Liver (tissue), 9 donors: ENCODE results near the gene NXPH2. TPM values are rescaled to one million over a fixed set of nuclear protein-coding genes. Genes with fewer than 3 reads are reported as not detected.

Source experiments
- DNase-seq: peaks from one replicate; pipeline ENCODE4 v3.0.0-alpha.2; 2017; ENCODE audit warnings: low spot score
- H3K27ac ChIP-seq, 2 donors: one replicate each; pipeline ENCODE4 v1.7.0; 2013; ENCODE audit warnings: inconsistent platforms in 2 of 2, low read length in 2 of 2, control low read depth in 1 of 2, low read depth in 1 of 2, mild to moderate bottlenecking in 1 of 2
- H3K27me3 ChIP-seq, 4 donors: one replicate each; pipeline versions ENCODE4 v1.6.1 to v1.7.0; 2013; ENCODE audit warnings: low read length in 3 of 4, inconsistent platforms in 1 of 4, mild to moderate bottlenecking in 1 of 4, moderate library complexity in 1 of 4; ENCODE audit not compliant: control insufficient read depth in 4 of 4, insufficient read depth in 4 of 4
- H3K36me3 ChIP-seq, 4 donors: one replicate each; pipeline versions ENCODE4 v1.6.1 to v1.7.0; 2013; ENCODE audit warnings: low read length in 3 of 4, mild to moderate bottlenecking in 3 of 4, low read depth in 1 of 4, moderate library complexity in 1 of 4; ENCODE audit not compliant: control insufficient read depth in 4 of 4, insufficient read depth in 3 of 4
- H3K4me1 ChIP-seq, 4 donors: one replicate each; pipeline versions ENCODE4 v1.6.1 to v1.7.0; 2013; ENCODE audit warnings: low read length in 3 of 4, mild to moderate bottlenecking in 3 of 4, moderate library complexity in 1 of 4; ENCODE audit not compliant: control insufficient read depth in 4 of 4, insufficient read depth in 4 of 4
- H3K4me3 ChIP-seq, 3 donors: one replicate each; pipeline versions ENCODE4 v1.6.1 to v1.7.0; 2013; ENCODE audit warnings: low read length in 3 of 3, control low read depth in 1 of 3, low read depth in 1 of 3, mild to moderate bottlenecking in 1 of 3
- H3K9ac ChIP-seq, 2 donors: one replicate each; pipeline ENCODE4 v1.7.0; 2013; ENCODE audit warnings: low read length in 2 of 2, mild to moderate bottlenecking in 2 of 2, moderate library complexity in 2 of 2, control low read depth in 1 of 2, low read depth in 1 of 2
- H3K9me3 ChIP-seq, 4 donors: one replicate each; pipeline versions ENCODE4 v1.6.1 to v1.7.0; 2013; ENCODE audit warnings: low read length in 3 of 4; ENCODE audit not compliant: control insufficient read depth in 4 of 4
- EGR1 ChIP-seq, 2 donors: IDR thresholded peaks; 2 replicates each; pipeline ENCODE4 v1.6.1; 2016 to 2018; ENCODE audit warnings: antibody characterized with exemption in 2 of 2, low read depth in 2 of 2
- GABPA ChIP-seq, 2 donors: IDR thresholded peaks in 1 of 2; conservative IDR thresholded peaks in 1 of 2; 2 replicates each; pipeline ENCODE4 v1.6.1; 2016; ENCODE audit warnings: antibody characterized with exemption in 2 of 2, mild to moderate bottlenecking in 1 of 2, moderate library complexity in 1 of 2
- HNF4G ChIP-seq: IDR thresholded peaks from 2 replicates; pipeline ENCODE4 v1.6.1; 2016; ENCODE audit warnings: antibody characterized with exemption
- JUND ChIP-seq, 2 donors: IDR thresholded peaks; 2 replicates each; pipeline ENCODE4 v1.6.1; 2016; ENCODE audit warnings: antibody characterized with exemption in 2 of 2
- NR2F2 ChIP-seq: IDR thresholded peaks from 2 replicates; pipeline ENCODE4 v1.6.1; 2016; ENCODE audit warnings: antibody characterized with exemption
- RXRA ChIP-seq, 2 donors: IDR thresholded peaks; 2 replicates each; pipeline ENCODE4 v1.6.1; 2017 to 2018; ENCODE audit warnings: antibody characterized with exemption in 2 of 2, mild to moderate bottlenecking in 1 of 2
- TAF1 ChIP-seq: conservative IDR thresholded peaks from 2 replicates; pipeline ENCODE4 v1.6.1; 2016; ENCODE audit warnings: antibody characterized with exemption, mild to moderate bottlenecking
- YY1 ChIP-seq: IDR thresholded peaks from 2 replicates; pipeline ENCODE4 v1.6.1; 2016; ENCODE audit warnings: antibody characterized with exemption, mild to moderate bottlenecking
- WGBS: extraction: QIAGEN DNeasy Blood & Tissue Kit; methylation state at CpG from one replicate; pipeline ENCODE4 v1.1.7; 2013; 5-methylcytosine and 5-hydroxymethylcytosine counted together
- polyA plus RNA-seq, 2 donors: library from polyadenylated mRNA; stranded (reverse) in 1 of 2; unstranded in 1 of 2; fragments of 200-250 nt in 1 of 2; fragments of >200 nt in 1 of 2; fragmentation: Nextera tagmentation in 1 of 2; extraction: Ambion mirVana in 1 of 2; gene quantifications; one replicate each; pipeline versions ENCODE4 v1.2.1 to v1.2.3, GENCODE V29; 2013 to 2015
- total RNA-seq, 2 donors: library from RNA; depleted of rRNA; stranded (reverse); fragments of >200 nt; gene quantifications; one replicate each; pipeline ENCODE4 v1.2.3, GENCODE V29; 2014
- TF ChIP-seq, protein P1 (sequence below): IDR thresholded peaks from 2 replicates; pipeline ENCODE4 v1.6.1; 2016; ENCODE audit warnings: antibody characterized with exemption
- TF ChIP-seq, protein P2 (sequence below): IDR thresholded peaks from 2 replicates; pipeline ENCODE4 v1.6.1; 2016; ENCODE audit warnings: antibody characterized with exemption
- TF ChIP-seq, protein P3 (sequence below): IDR thresholded peaks from 2 replicates; pipeline ENCODE4 v1.6.1; 2016; ENCODE audit warnings: antibody characterized with exemption
- TF ChIP-seq, protein P4 (sequence below): IDR thresholded peaks from 2 replicates; pipeline ENCODE4 v1.6.1; 2016; ENCODE audit warnings: antibody characterized with exemption, mild to moderate bottlenecking
- donor health status: healthy.
- donor health status: healthy.
- donor health status: healthy.
- donor health status: healthy.
- donor health status: healthy.

NXPH2 gene
- total and polyA plus RNA-seq, 4 donors = 0.15 to 0.19 TPM; not detected in 2

- no peak overlapping the region for H3K4me3 ChIP-seq
- H3K27ac ChIP-seq = no peak overlapping the region
- no peaks in the 10 kb centered on the region for H3K9me3 ChIP-seq
- no peaks in the 10 kb centered on the region for H3K36me3 ChIP-seq
- H3K9ac ChIP-seq = no peak overlapping the region
- no peak for DNase-seq
- TF ChIP-seq HNF4G (no peak), JUND (IDR thresholded peaks at IDR 0.05) (no peak), YY1 (no peak), TAF1 (no peak)
- TF ChIP-seq, protein P1, sequence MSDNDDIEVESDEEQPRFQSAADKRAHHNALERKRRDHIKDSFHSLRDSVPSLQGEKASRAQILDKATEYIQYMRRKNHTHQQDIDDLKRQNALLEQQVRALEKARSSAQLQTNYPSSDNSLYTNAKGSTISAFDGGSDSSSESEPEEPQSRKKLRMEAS = no peak
- TF ChIP-seq, protein P2, sequence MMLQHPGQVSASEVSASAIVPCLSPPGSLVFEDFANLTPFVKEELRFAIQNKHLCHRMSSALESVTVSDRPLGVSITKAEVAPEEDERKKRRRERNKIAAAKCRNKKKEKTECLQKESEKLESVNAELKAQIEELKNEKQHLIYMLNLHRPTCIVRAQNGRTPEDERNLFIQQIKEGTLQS = no peak
- TF ChIP-seq, protein P3, sequence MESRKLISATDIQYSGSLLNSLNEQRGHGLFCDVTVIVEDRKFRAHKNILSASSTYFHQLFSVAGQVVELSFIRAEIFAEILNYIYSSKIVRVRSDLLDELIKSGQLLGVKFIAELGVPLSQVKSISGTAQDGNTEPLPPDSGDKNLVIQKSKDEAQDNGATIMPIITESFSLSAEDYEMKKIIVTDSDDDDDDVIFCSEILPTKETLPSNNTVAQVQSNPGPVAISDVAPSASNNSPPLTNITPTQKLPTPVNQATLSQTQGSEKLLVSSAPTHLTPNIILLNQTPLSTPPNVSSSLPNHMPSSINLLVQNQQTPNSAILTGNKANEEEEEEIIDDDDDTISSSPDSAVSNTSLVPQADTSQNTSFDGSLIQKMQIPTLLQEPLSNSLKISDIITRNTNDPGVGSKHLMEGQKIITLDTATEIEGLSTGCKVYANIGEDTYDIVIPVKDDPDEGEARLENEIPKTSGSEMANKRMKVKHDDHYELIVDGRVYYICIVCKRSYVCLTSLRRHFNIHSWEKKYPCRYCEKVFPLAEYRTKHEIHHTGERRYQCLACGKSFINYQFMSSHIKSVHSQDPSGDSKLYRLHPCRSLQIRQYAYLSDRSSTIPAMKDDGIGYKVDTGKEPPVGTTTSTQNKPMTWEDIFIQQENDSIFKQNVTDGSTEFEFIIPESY = no peak
- 88% methylated on average over 3 of the region's 3 CpGs for WGBS
- H3K27me3 ChIP-seq = no peaks in the 10 kb centered on the region
- no peaks in the 10 kb centered on the region for H3K4me1 ChIP-seq
These were observed 13.7 kb downstream of the NXPH2 start for GRCh38 chr2:138766464-138766863.

DNA sequence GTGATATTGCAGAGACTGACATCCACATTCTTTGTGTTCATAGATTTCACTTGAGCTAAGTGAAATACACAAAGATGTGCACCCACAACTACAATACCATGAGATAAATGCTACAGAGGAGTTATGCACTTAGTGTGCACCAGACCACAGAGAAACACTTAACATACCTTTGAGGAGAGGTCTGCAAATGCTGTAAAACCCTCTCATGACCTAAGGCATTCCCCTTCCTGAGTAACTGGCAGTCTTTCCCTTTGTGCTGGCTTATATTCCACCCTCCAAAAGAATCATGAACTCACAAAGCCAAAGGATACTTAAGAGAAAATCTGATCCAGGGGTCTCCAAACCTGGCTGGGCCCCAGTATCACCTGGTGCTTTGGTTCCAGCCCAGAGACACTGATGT, 16.2 kb downstream of the NXPH2 start:
- Histone ChIP-seq H3K4me1 (no peaks in the 10 kb centered on the region), H3K9ac (no peak overlapping the region), H3K36me3 (no peaks in the 10 kb centered on the region), H3K4me3 (no peak overlapping the region), H3K9me3 (no peaks in the 10 kb centered on the region), H3K27ac (no peak overlapping the region), H3K27me3 (peaks cover 0 to 4% (median 0%) of the 10 kb centered on the region in 4 donors)
- DNase-seq = no peak
- no peak for TF ChIP-seq RXRA (IDR thresholded peaks at IDR 0.05)

DNA sequence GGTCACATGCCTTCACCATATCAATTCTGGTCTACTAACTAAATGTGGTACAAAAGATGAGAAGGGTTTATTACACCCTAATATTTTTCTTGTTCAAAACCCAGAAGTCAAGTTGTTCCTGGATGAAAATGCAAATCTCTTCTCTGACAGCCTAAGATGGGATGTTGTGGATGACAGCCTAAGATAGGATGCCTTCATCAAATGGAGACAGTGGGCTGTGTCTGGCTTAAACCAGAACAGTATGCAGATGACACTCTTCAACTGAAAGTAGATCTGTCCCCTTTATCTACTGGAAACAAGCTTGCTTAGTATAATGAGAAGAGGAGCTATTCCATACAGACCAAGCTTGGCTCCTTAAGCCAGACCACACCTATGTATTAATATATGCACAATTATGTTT, 17.7 kb downstream of the NXPH2 start:
- H3K36me3 ChIP-seq = no peaks in the 10 kb centered on the region
- no peak for TF ChIP-seq JUND (IDR thresholded peaks at IDR 0.05)
- TF ChIP-seq TAF1 = no peak
- no peak for TF ChIP-seq GABPA (IDR thresholded peaks at IDR 0.05 in 1 of 2, conservative IDR thresholded peaks at IDR 0.05 in 1 of 2)
- no peak for TF ChIP-seq NR2F2
- no peak for TF ChIP-seq EGR1 (IDR thresholded peaks at IDR 0.05; ENCODE audit: low read depth in 2 of 2)
- TF ChIP-seq, protein P4, sequence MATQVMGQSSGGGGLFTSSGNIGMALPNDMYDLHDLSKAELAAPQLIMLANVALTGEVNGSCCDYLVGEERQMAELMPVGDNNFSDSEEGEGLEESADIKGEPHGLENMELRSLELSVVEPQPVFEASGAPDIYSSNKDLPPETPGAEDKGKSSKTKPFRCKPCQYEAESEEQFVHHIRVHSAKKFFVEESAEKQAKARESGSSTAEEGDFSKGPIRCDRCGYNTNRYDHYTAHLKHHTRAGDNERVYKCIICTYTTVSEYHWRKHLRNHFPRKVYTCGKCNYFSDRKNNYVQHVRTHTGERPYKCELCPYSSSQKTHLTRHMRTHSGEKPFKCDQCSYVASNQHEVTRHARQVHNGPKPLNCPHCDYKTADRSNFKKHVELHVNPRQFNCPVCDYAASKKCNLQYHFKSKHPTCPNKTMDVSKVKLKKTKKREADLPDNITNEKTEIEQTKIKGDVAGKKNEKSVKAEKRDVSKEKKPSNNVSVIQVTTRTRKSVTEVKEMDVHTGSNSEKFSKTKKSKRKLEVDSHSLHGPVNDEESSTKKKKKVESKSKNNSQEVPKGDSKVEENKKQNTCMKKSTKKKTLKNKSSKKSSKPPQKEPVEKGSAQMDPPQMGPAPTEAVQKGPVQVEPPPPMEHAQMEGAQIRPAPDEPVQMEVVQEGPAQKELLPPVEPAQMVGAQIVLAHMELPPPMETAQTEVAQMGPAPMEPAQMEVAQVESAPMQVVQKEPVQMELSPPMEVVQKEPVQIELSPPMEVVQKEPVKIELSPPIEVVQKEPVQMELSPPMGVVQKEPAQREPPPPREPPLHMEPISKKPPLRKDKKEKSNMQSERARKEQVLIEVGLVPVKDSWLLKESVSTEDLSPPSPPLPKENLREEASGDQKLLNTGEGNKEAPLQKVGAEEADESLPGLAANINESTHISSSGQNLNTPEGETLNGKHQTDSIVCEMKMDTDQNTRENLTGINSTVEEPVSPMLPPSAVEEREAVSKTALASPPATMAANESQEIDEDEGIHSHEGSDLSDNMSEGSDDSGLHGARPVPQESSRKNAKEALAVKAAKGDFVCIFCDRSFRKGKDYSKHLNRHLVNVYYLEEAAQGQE = no peak
- H3K27ac ChIP-seq = no peak overlapping the region
- H3K9ac ChIP-seq = no peak overlapping the region
- no peaks in the 10 kb centered on the region for H3K4me1 ChIP-seq
- H3K4me3 ChIP-seq = no peak overlapping the region
- H3K9me3 ChIP-seq = no peaks in the 10 kb centered on the region
- H3K27me3 ChIP-seq = peaks cover 0 to 4% (median 0%) of the 10 kb centered on the region in 4 donors
- no peak for DNase-seq
